ENCODE data around the gene FNDC11.

DNA sequence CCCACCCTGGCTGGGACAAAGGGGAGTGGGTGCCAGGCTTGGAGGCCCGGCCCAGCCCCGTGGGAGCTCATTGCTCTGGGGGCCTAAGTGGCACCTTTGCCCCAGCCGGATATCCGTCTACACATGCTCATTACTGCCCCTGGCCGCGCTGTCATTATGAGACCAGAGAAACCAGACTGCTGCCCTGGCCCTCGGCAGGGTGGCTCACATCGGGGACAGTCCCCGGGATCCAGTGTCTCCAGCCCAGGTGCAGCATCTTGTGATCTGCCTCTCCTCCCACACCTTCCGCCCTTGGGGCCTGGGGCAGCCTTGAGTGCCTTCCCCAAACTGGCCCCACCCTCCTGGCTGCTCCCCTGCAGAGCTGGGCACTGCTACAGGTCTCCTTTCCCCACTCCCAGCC, 11.3 kb upstream of the FNDC11 start:
- TF ChIP-seq CTCF (conservative IDR thresholded peaks at IDR 0.05; ENCODE audit: low read length) (no peak), EZH2phosphoT487 (IDR thresholded peaks at IDR 0.05; ENCODE audit: borderline replicate concordance, low read depth, low read length) (no peak)
